T-cell (primary cell): ENCODE measurements around the gene UBR3. TPM values are rescaled to one million over a fixed set of nuclear protein-coding genes. Genes with fewer than 3 reads are reported as not detected.
"Not testable (repeated sequence)": the region's sequence is repeated elsewhere in the genome, so short reads cannot be mapped to it uniquely, and the experiment has no call there.

Experiments
- ATAC-seq, 4 experiments: fragments of 200-7000 bp in 3 of 4; fragments of 150-1000 bp in 1 of 4; cut with Tn5 transposase; replicated peaks in 1 of 4; 1 replicate in 3 of 4; 2 replicates in 1 of 4; pipeline ENCODE4 v1.10.0; 2021; ENCODE audit warnings: moderate library complexity in 3 of 4, mild to moderate bottlenecking in 2 of 4, moderate number of reproducible peaks in 1 of 4
- CTCF ChIA-PET, 2 donors: fragments of 300-600 bp; sonication (Branson Sonifier 250); formaldehyde crosslinking; loops; one replicate each; lab custom pipeline; 2022; ENCODE audit warnings: antibody characterized with exemption in 2 of 2; lab: Charles Lee
- POLR2A ChIA-PET, 2 donors: fragments of 300-600 bp; sonication (Branson Sonifier 250); formaldehyde crosslinking; loops; one replicate each; lab custom pipeline; 2022; ENCODE audit warnings: antibody characterized with exemption in 2 of 2; lab: Charles Lee
- DNase-seq, 35 experiments: peaks; one replicate each; pipeline versions ENCODE4 v3.0.0 to v3.0.0-alpha.2; 2013 to 2023
- H3K27ac ChIP-seq: one replicate; pipeline ENCODE4 v1.5.1; 2013; ENCODE audit warnings: low read length
- H3K27me3 ChIP-seq, 2 experiments: replicated peaks in 1 of 2; 1 replicate in 1 of 2; 2 replicates in 1 of 2; pipeline versions ENCODE4 v1.6.1 to v1.7.0; 2013; ENCODE audit warnings: low read length in 1 of 2, mixed read lengths in 1 of 2; ENCODE audit not compliant: control insufficient read depth in 2 of 2, insufficient read depth in 2 of 2; ENCODE audit errors: extremely low read depth in 1 of 2
- H3K36me3 ChIP-seq, 2 donors: 1 replicate in 1 of 2; 2 replicates in 1 of 2; pipeline versions ENCODE4 v1.6.1 to v1.7.0; 2013; ENCODE audit warnings: low read length in 1 of 2; ENCODE audit not compliant: control insufficient read depth in 2 of 2, insufficient read depth in 1 of 2; ENCODE audit errors: extremely low read depth in 1 of 2
- H3K4me1 ChIP-seq, 2 experiments: 1 replicate in 1 of 2; 2 replicates in 1 of 2; pipeline versions ENCODE4 v1.6.1 to v1.7.0; 2013; ENCODE audit warnings: low read length in 2 of 2, mixed read lengths in 1 of 2; ENCODE audit not compliant: insufficient read depth in 2 of 2, control insufficient read depth in 1 of 2; ENCODE audit errors: extremely low read depth in 1 of 2
- H3K4me3 ChIP-seq, 2 donors: 1 replicate in 1 of 2; 2 replicates in 1 of 2; pipeline versions ENCODE4 v1.5.1 to v1.7.0; 2013; ENCODE audit warnings: mild to moderate bottlenecking in 2 of 2, low read length in 1 of 2, moderate library complexity in 1 of 2; ENCODE audit not compliant: control insufficient read depth in 1 of 2; ENCODE audit errors: extremely low read depth in 1 of 2
- H3K9me3 ChIP-seq: 2 replicates; pipeline ENCODE4 v1.7.0; 2013
- H3K27ac Mint-ChIP-seq, 2 donors: one replicate each; pipeline ENCODE4 v1.8.0; 2020 to 2021; ENCODE audit warnings: mild to moderate bottlenecking in 2 of 2, mixed read lengths in 2 of 2
- H3K27me3 Mint-ChIP-seq, 2 donors: one replicate each; pipeline ENCODE4 v1.8.0; 2021 to 2022; ENCODE audit warnings: mixed read lengths in 2 of 2
- H3K36me3 Mint-ChIP-seq: one replicate; pipeline ENCODE4 v1.8.0; 2021; ENCODE audit warnings: mixed read lengths
- H3K4me1 Mint-ChIP-seq, 3 donors: one replicate each; pipeline ENCODE4 v1.8.0; 2020 to 2022; ENCODE audit warnings: mixed read lengths in 3 of 3, mild to moderate bottlenecking in 1 of 3
- H3K4me3 Mint-ChIP-seq, 3 donors: one replicate each; pipeline ENCODE4 v1.8.0; 2020 to 2022; ENCODE audit warnings: mild to moderate bottlenecking in 3 of 3, mixed read lengths in 3 of 3, moderate library complexity in 3 of 3
- H3K9me3 Mint-ChIP-seq, 3 donors: one replicate each; pipeline ENCODE4 v1.8.0; 2020 to 2022; ENCODE audit warnings: mixed read lengths in 3 of 3
- WGBS: methylation state at CpG from one replicate; pipeline ENCODE4 v1.1.5; 2013; ENCODE audit warnings: missing lambda C conversion rate; ENCODE audit not compliant: insufficient coverage; 5-methylcytosine and 5-hydroxymethylcytosine counted together
- total RNA-seq, 35 experiments: library from RNA in 6 of 35; stranded (reverse) in 6 of 35; fragments of 120-200 nt in 1 of 35; gene quantifications; one replicate each; pipeline versions ENCODE4 v1.2.1 to v1.2.4 and lab custom pipeline; 2013 to 2026

The UBR3 gene
- total RNA-seq, 5 donors from 2014 or later (not counting 1 experiment from before 2014, with no cell fraction given): 28.6 to 49.9 (median 31.3) TPM

DNA sequence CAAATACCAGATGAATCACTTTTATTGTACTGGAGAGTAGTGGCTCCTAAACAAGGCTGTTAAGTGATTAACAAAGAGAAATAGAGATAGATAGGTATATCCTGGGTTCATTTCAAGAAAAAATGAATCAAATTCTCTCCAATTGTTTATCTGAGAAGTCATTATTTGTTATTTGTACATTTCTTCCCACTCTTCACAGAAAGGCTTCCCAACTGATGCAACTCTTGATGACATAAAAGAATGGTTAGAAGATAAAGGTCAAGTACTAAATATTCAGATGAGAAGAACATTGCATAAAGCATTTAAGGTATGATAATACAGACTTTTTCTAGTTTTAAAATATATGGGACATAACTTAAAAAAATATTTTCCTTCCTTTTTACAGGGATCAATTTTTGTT lies 20.7 kb upstream of the UBR3 start:
- DNase-seq (no peak), ATAC-seq (no peak)
- H3K27ac ChIP-seq: no peak overlapping the region
- Mint-ChIP-seq H3K4me3 (no peak overlapping the region), H3K36me3 (peaks cover 42% of the 10 kb centered on the region), H3K27ac (peak overlapping the region in 1 of 2 donors; percentile 62), H3K9me3 (no peaks in the 10 kb centered on the region), H3K4me1 (peaks cover 12 to 20% (median 17%) of the 10 kb centered on the region in 3 donors), H3K27me3 (no peaks in the 10 kb centered on the region)
- H3K4me3 ChIP-seq: no peak overlapping the region
- no peaks in the 10 kb centered on the region for H3K27me3 ChIP-seq
- H3K9me3 ChIP-seq: no peaks in the 10 kb centered on the region
- CTCF ChIA-PET: no interaction called here
- POLR2A ChIA-PET: no interaction called here
- H3K36me3 ChIP-seq: peaks cover 0 to 74% of the 10 kb centered on the region in 2 donors
- peaks cover 0 to 18% of the 10 kb centered on the region in 2 experiments for H3K4me1 ChIP-seq

DNA sequence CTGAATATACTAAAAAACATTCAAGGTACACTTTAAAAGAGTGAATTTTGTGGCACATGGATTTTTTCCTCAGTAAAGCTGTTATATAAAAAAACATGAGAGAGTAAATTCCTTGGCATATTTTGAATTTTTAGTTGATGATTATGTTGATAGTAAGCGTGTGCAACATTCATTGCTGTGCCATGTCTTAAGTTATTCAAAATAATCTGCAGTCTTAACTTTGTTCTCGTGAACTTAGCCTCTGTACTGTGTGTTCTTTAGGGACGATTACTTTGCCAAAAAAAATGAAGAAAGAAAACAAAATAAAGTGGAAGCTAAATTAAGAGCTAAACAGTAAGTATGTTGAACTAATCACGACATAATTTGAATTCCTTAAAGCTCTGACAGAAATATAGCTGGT lies 19.0 kb upstream of the UBR3 start:
- DNase-seq (no peak), ATAC-seq (no peak)
- WGBS: 100% methylated on average over 4 of the region's 4 CpGs
- Histone ChIP-seq H3K4me3 (no peak overlapping the region), H3K27me3 (no peaks in the 10 kb centered on the region), H3K4me1 (peaks cover 0 to 11% of the 10 kb centered on the region in 2 experiments), H3K27ac (no peak overlapping the region), H3K9me3 (no peaks in the 10 kb centered on the region), H3K36me3 (peaks cover 0 to 77% of the 10 kb centered on the region in 2 donors)
- CTCF ChIA-PET: interaction anchor here (0.6 to 1.0 kb wide), 2 partner anchors 8 to 17 kb away, joined by 3 to 4 read pairs; partner anchors contain the start of gene METTL5 (in 1 of the 2)
- H3K27ac Mint-ChIP-seq: peak overlapping the region in 1 of 2 donors; percentile 4
- H3K36me3 Mint-ChIP-seq: peaks cover 45% of the 10 kb centered on the region
- H3K9me3 Mint-ChIP-seq: no peaks in the 10 kb centered on the region
- POLR2A ChIA-PET: no interaction called here
- H3K4me3 Mint-ChIP-seq: no peak overlapping the region
- no peaks in the 10 kb centered on the region for H3K27me3 Mint-ChIP-seq
- H3K4me1 Mint-ChIP-seq: peaks cover 0 to 7% (median 5%) of the 10 kb centered on the region in 3 donors

DNA sequence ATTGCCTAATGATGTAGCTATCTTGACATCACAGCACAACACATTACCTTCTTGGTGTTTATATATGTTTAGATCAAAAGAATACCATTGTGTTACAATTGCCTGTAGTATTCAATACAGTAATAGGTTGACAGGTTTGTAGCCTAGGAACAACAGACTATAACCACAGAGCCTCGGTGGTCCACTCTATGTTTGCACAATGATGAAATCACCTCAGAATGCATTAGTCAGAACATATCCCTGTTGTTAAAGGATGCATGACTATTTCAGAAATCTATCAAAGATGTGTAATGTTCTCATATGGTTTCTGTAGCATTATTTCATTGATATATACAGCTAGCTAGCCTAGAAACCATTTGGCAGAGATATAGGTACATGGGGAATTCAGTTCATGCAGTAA lies 11.4 kb upstream of the UBR3 start:
- ChIA-PET CTCF (interaction anchor here in 1 of 2 donors (0.8 to 1.1 kb wide), 2 partner anchors 9 to 16 kb away, joined by 5 to 7 read pairs; partner anchors contain the start of gene METTL5), POLR2A (interaction anchor here in 1 of 2 donors (0.5 to 1.1 kb wide), 2 partner anchors 8 to 72 kb away, joined by 3 to 4 read pairs; no protein-coding TSS in a partner anchor)
- no peak for ATAC-seq
- no peaks in the 10 kb centered on the region for H3K27me3 ChIP-seq
- no peak overlapping the region for H3K4me3 ChIP-seq
- Mint-ChIP-seq H3K9me3 (no peaks in the 10 kb centered on the region), H3K27me3 (no peaks in the 10 kb centered on the region), H3K27ac (no peak overlapping the region), H3K4me1 (peaks cover 10 to 29% (median 26%) of the 10 kb centered on the region in 3 donors), H3K36me3 (peaks cover 53% of the 10 kb centered on the region), H3K4me3 (no peak overlapping the region)
- peaks cover 5 to 59% of the 10 kb centered on the region in 2 donors for H3K36me3 ChIP-seq
- no peak for DNase-seq
- H3K27ac ChIP-seq: no peak overlapping the region
- no peaks in the 10 kb centered on the region for H3K9me3 ChIP-seq
- no CpG with 5 or more reads among the region's 1 CpG for WGBS
- no peaks in the 10 kb centered on the region for H3K4me1 ChIP-seq

DNA sequence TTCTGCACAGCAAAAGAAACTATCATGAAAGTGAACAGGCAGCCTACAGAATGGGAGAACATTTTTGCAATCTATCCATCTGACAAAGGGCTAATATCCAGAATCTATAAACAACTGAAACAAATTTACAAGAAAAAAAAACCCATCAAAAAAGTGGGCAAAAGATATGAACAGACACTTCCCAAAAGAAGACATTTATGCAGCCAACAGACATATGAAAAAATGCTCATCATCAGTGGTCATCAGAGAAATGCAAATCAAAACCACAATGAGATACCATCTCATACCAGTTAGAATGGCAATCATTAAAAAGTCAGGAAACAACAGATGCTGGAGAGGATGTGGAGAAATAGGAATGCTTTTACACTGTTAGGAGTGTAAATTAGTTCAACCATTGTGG lies 10.3 kb upstream of the UBR3 start:
- H3K36me3 ChIP-seq: peaks cover 5 to 50% of the 10 kb centered on the region in 2 donors
- H3K4me3 Mint-ChIP-seq, ATAC-seq, CTCF ChIA-PET, DNase-seq, H3K4me3 ChIP-seq, H3K9me3 Mint-ChIP-seq, H3K4me1 ChIP-seq, H3K27ac Mint-ChIP-seq, H3K27me3 Mint-ChIP-seq, H3K27me3 ChIP-seq, H3K27ac ChIP-seq, POLR2A ChIA-PET, H3K9me3 ChIP-seq: not testable (repeated sequence)
- H3K36me3 Mint-ChIP-seq: peaks cover 47% of the 10 kb centered on the region
- peaks cover 21 to 36% (median 33%) of the 10 kb centered on the region in 3 donors for H3K4me1 Mint-ChIP-seq

DNA sequence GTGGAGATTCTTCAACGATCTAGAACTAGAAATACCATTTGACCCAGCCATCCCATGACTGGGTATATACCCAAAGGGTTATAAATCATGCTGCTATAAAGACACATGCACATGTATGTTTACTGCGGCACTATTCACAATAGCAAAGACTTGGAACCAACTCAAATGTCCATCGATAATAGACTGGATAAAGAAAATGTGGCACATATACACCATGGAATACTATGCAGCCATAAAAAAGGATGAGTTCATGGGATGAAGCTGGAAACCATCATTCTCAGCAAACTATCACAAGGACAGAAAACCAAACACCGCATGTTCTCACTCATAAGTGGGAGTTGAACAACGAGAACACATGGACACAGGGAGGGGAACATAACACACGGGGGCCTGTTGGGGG lies 9.9 kb upstream of the UBR3 start:
- ATAC-seq, H3K27ac ChIP-seq, POLR2A ChIA-PET, H3K27ac Mint-ChIP-seq, H3K9me3 ChIP-seq, H3K4me1 ChIP-seq, DNase-seq, H3K27me3 ChIP-seq, H3K4me3 ChIP-seq, H3K27me3 Mint-ChIP-seq, H3K4me3 Mint-ChIP-seq, H3K9me3 Mint-ChIP-seq: not testable (repeated sequence)
- peaks cover 25 to 40% (median 35%) of the 10 kb centered on the region in 3 donors for H3K4me1 Mint-ChIP-seq
- 100% methylated on average over 1 of the region's 6 CpGs for WGBS
- peaks cover 44% of the 10 kb centered on the region for H3K36me3 Mint-ChIP-seq
- H3K36me3 ChIP-seq: peaks cover 5 to 47% of the 10 kb centered on the region in 2 donors
- CTCF ChIA-PET: interaction anchor here in 1 of 2 donors (1.2 kb wide), 1 partner anchor 12 kb away, joined by 4 read pairs; no protein-coding TSS in a partner anchor

DNA sequence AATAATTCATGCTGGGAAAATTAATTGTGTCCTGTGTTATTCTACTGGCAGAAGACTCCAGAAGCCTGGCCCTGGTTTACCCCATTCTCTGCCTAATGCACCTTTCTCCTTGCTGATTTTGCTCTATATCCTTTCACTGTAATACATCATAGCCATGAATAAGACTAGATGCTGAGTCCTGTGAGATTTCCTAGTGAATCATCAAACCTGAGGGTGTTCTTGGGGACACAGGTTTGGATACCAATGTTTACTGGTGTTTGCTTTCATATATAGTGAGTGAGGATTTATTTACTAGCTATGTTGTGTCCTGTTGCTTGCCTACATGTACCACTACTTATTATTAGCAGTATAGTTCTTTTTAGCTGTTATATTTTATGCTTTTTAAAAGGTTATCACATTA lies 9.0 kb upstream of the UBR3 start:
- H3K36me3 ChIP-seq: peaks cover 5 to 40% of the 10 kb centered on the region in 2 donors
- H3K9me3 ChIP-seq: no peaks in the 10 kb centered on the region
- Mint-ChIP-seq H3K9me3 (no peaks in the 10 kb centered on the region), H3K4me1 (peaks cover 34 to 48% (median 44%) of the 10 kb centered on the region in 3 donors), H3K27ac (peak overlapping the region in 1 of 2 donors; percentile 59), H3K4me3 (no peak overlapping the region), H3K27me3 (no peaks in the 10 kb centered on the region), H3K36me3 (peaks cover 47% of the 10 kb centered on the region)
- no peak overlapping the region for H3K27ac ChIP-seq
- ChIA-PET CTCF (interaction anchor here in 1 of 2 donors (1.1 to 1.2 kb wide), 2 partner anchors 9 to 11 kb away, joined by 4 to 7 read pairs; partner anchors contain the start of gene UBR3), POLR2A (no interaction called here)
- no peaks in the 10 kb centered on the region for H3K27me3 ChIP-seq
- DNase-seq: no peak
- peaks cover 3 to 8% of the 10 kb centered on the region in 2 experiments for H3K4me1 ChIP-seq
- no peak for ATAC-seq
- no peak overlapping the region for H3K4me3 ChIP-seq
